Activated T-helper 1 cell treated with Interleukin-2 at 50 U/mL for 16 hours (primary cell): ENCODE measurements around the gene FOSB.

ENCODE experiments used
- DNase-seq: peaks from one replicate; pipeline ENCODE4 v3.0.0-alpha.2; 2020; ENCODE audit warnings: low read depth

FOSB gene

GRCh38 chr19:45442778-45443461 lies 24.9 kb upstream of the FOSB start:
- no peak for DNase-seq

GRCh38 chr19:45443462-45444317 lies 24.1 kb upstream of the FOSB start:
- peak; percentile 39 for DNase-seq

- peak; percentile 60 for DNase-seq
These were observed 23.3 kb upstream of the FOSB start for GRCh38 chr19:45444318-45445041.

GRCh38 chr19:45445139-45445538 lies 22.7 kb upstream of the FOSB start:
- no peak for DNase-seq

GRCh38 chr19:45446295-45446694 lies 21.5 kb upstream of the FOSB start:
- DNase-seq: no peak

- no peak for DNase-seq
These were observed 20.9 kb upstream of the FOSB start for GRCh38 chr19:45446944-45447343.

GRCh38 chr19:45448425-45448756 lies 19.4 kb upstream of the FOSB start:
- DNase-seq: no peak

GRCh38 chr19:45448887-45449299 lies 18.9 kb upstream of the FOSB start:
- no peak for DNase-seq

GRCh38 chr19:45450012-45450333 lies 17.8 kb upstream of the FOSB start:
- DNase-seq: no peak

- DNase-seq: no peak
These were observed 16.5 kb upstream of the FOSB start for GRCh38 chr19:45451131-45451849.

- DNase-seq: no peak
These were observed 15.9 kb upstream of the FOSB start for GRCh38 chr19:45451850-45452387.

GRCh38 chr19:45455707-45456499 lies 11.9 kb upstream of the FOSB start:
- no peak for DNase-seq

GRCh38 chr19:45456500-45456815 lies 11.3 kb upstream of the FOSB start:
- DNase-seq: no peak

- DNase-seq: no peak
These were observed 10.0 kb upstream of the FOSB start for GRCh38 chr19:45457776-45458175.

GRCh38 chr19:45460807-45461347 lies 6.9 kb upstream of the FOSB start:
- no peak for DNase-seq

GRCh38 chr19:45462174-45462573 lies 5.6 kb upstream of the FOSB start:
- no peak for DNase-seq

GRCh38 chr19:45463241-45463640 lies 4.6 kb upstream of the FOSB start:
- no peak for DNase-seq

- no peak for DNase-seq
These were observed 3.5 kb upstream of the FOSB start for GRCh38 chr19:45464274-45464673.

GRCh38 chr19:45464852-45465441 lies 2.8 kb upstream of the FOSB start:
- DNase-seq: no peak

GRCh38 chr19:45467115-45467455 lies 711 bp upstream of the FOSB start:
- no peak for DNase-seq

GRCh38 chr19:45468159-45468651 lies 409 bp downstream of the FOSB start:
- DNase-seq: no peak
